Esophagus (tissue), 2 donors: ENCODE results near the gene IGFBP2. TPM values are rescaled to one million over a fixed set of nuclear protein-coding genes. Genes with fewer than 3 reads are reported as not detected.

Experiments
- H3K27ac ChIP-seq, 2 donors: one replicate each; pipeline ENCODE4 v1.5.1; 2013; ENCODE audit warnings: low read depth in 2 of 2, mild to moderate bottlenecking in 2 of 2, inconsistent platforms in 1 of 2, low read length in 1 of 2, moderate library complexity in 1 of 2
- H3K27me3 ChIP-seq, 2 donors: one replicate each; pipeline ENCODE4 v1.6.1; 2013; ENCODE audit warnings: low read length in 2 of 2, control low read depth in 1 of 2, mild to moderate bottlenecking in 1 of 2; ENCODE audit not compliant: insufficient read depth in 2 of 2, control insufficient read depth in 1 of 2
- H3K36me3 ChIP-seq, 2 donors: one replicate each; pipeline ENCODE4 v1.6.1; 2013; ENCODE audit warnings: low read length in 1 of 2; ENCODE audit not compliant: control insufficient read depth in 2 of 2, insufficient read depth in 2 of 2
- H3K4me1 ChIP-seq, 2 donors: one replicate each; pipeline ENCODE4 v1.6.1; 2013; ENCODE audit warnings: low read length in 1 of 2; ENCODE audit not compliant: control insufficient read depth in 2 of 2, insufficient read depth in 2 of 2
- H3K4me3 ChIP-seq, 2 donors: one replicate each; pipeline ENCODE4 v1.5.1; 2013; ENCODE audit warnings: low read length in 2 of 2, mild to moderate bottlenecking in 2 of 2, low read depth in 1 of 2, moderate library complexity in 1 of 2
- H3K9me3 ChIP-seq, 2 donors: one replicate each; pipeline ENCODE4 v1.6.1; 2013; ENCODE audit warnings: mild to moderate bottlenecking in 2 of 2, low read depth in 1 of 2, low read length in 1 of 2, moderate library complexity in 1 of 2; ENCODE audit not compliant: control insufficient read depth in 2 of 2, insufficient read depth in 1 of 2
- WGBS, 2 donors: extraction: QIAGEN DNeasy Blood & Tissue Kit; methylation state at CpG; one replicate each; pipeline ENCODE4 v1.1.7; 2013; 5-methylcytosine and 5-hydroxymethylcytosine counted together
- polyA plus RNA-seq, 2 donors: library from polyadenylated mRNA; stranded (reverse); fragments of 200-250 nt; gene quantifications; one replicate each; pipeline ENCODE4 v1.2.3, GENCODE V29; 2013
- donor health status: healthy with polysubstance abuse.
- donor health status: Bipolar disorder and iron deficiency.

IGFBP2 gene, protein sequence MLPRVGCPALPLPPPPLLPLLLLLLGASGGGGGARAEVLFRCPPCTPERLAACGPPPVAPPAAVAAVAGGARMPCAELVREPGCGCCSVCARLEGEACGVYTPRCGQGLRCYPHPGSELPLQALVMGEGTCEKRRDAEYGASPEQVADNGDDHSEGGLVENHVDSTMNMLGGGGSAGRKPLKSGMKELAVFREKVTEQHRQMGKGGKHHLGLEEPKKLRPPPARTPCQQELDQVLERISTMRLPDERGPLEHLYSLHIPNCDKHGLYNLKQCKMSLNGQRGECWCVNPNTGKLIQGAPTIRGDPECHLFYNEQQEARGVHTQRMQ
- 100 to 1,000 TPM in 1 of 2 donors, 10 to 100 TPM in 1; 93.6 to 138 TPM for polyA plus RNA-seq

DNA sequence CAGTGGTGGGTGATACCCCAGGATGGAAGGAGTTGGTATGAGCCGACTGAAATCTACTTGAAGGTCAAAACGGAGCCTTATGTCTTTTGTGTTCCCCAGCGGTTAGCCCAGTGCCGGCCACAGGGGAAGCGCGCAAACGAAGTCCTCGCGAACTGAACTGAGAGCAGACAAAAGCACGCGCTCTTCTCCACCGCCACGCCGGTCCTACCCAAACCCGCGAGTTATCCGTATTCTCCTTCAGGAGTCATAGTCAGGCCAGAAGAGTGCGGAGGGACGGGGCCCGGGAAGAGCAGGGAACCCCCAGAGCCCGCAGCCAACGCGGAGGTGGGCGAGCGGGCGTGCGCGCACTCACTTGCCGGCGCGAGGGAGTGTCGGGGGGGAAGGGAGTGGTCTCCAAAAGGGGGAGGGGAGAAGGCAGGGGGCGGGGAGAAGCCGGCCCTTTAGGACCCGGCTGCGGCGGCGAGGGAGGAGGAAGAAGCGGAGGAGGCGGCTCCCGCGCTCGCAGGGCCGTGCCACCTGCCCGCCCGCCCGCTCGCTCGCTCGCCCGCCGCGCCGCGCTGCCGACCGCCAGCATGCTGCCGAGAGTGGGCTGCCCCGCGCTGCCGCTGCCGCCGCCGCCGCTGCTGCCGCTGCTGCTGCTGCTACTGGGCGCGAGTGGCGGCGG lies at the start of gene IGFBP2:
IGFBP2 (plus strand) TSS at position 469 of the 664 bp plus-strand sequence; CDS start at position 573, 104 bp downstream.
- Histone ChIP-seq H3K27me3 (no peaks in the 10 kb centered on the region), H3K36me3 (no peaks in the 10 kb centered on the region), H3K9me3 (no peaks in the 10 kb centered on the region), H3K4me1 (peaks cover 7 to 8% of the 10 kb centered on the region in 2 donors), H3K4me3 (peak within 1 kb of the TSS; percentile 78 to 79), H3K27ac (peak within 1 kb of the TSS; percentile 24 to 56)
- WGBS, 2 donors = 1% methylated on average over 47 to 69 of the region's 70 CpGs

DNA sequence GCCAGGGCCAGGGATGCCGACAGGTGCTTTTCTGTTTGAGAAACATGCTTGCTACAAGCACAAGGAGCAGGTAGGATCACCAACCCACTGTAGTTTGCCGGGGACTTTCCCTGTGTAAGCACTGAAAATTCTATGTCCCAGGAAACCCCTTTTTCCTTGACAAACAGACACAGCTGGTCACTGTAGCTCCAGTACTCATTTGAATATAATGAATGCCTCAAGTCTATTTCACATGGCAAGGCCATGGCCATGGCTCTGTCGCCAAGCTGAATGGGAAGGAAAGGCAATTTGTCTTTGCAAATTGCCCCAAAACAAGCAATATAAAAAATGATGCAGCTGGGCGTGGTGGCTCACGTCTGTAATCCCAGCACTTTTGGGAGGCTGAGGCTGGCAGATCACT lies 49.6 kb upstream of the IGFBP2 start:
- Histone ChIP-seq H3K36me3 (no peaks in the 10 kb centered on the region), H3K4me3 (no peak overlapping the region), H3K27ac (no peak overlapping the region), H3K27me3 (no peaks in the 10 kb centered on the region), H3K9me3 (no peaks in the 10 kb centered on the region), H3K4me1 (no peaks in the 10 kb centered on the region)
- 78 to 82% methylated on average over 5 of the region's 5 CpGs for WGBS, 2 donors

DNA sequence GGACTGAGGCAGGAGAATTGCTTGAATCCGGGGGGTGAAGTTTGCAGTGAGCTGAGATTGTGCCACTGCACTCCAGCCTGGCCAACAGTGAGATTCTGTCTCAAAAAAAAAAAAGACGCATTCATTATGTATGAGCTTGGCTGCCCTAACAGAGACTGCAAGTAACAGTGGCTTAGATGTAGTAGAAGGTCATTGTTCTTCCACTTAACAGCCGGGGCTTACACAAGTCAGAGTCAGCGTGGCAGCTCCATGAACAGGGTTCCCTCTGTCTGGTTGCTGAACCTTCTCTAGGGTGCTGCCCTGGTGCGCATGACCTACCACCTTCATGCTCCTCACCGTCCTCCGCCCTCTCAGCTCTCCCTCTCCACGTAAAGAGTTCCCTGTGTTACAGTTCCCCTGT lies 49.1 kb upstream of the IGFBP2 start:
- 78 to 88% methylated on average over 8 of the region's 8 CpGs for WGBS, 2 donors

DNA sequence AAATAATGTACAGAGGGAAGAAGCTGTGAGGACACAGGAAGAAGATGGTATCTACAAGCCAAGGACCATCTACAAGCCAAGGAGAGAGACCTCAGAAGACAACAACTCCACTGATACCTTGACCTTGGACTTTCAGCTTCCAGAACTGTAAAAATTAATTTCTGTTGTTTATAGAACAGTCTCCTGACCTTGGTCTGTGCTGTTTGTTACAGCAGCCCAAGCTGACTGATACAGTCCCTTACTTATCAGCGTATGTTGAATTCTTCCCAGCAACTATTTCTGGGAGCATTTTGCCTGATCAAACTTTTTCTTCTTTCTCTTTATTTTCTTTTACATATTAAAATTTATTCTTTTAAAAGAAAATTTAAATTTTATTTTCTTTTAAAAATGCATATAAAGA lies 47.8 kb upstream of the IGFBP2 start:
- no peak overlapping the region for H3K27ac ChIP-seq

More for the DNA sequence above, 49.1 kb upstream of the IGFBP2 start:
- no peaks in the 10 kb centered on the region for H3K4me1 ChIP-seq
- no peak overlapping the region for H3K27ac ChIP-seq
- H3K36me3 ChIP-seq = no peaks in the 10 kb centered on the region
- no peaks in the 10 kb centered on the region for H3K27me3 ChIP-seq
- H3K9me3 ChIP-seq = no peaks in the 10 kb centered on the region
- H3K4me3 ChIP-seq = no peak overlapping the region

DNA sequence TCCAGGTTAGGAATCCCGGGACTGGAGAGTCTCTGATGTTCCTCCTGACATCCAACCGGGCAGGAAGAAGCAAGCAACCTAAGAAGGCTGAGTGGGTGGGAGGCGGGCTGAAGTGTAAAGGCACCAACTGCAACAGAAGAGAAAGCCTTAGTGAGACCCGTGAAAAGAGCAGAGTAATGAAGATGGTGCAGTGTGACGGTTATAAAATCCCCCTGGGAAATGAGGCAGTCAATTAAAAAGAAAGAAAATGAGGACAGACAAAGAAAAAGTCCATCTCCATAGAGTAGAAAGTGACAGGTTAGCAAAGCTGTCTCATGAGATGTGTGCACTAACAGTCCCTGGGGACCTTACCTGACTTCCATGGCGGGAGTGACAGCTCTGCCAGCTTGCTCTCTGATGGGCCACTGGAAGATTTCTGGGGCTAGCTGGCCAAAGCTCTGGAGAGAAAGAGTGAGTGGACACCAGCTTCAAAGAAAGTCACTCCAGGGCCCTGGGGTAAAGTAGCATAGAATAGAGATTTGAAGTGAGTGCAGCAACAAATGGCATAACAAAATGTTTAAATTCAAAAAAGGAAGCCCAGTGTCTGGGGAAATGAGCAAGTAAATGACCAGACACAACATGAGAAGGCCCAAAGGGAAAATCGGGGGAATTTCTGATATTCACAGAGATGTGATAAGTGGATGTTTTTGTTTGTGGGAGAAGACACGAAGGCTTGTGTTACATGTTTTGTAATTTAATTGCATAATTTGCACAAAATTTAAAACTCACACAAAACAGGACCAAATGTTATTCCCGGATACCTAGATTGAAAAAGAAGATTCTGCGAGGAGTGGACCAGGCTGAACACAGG lies 44.1 kb upstream of the IGFBP2 start:
- Histone ChIP-seq H3K27ac (no peak overlapping the region), H3K36me3 (no peaks in the 10 kb centered on the region), H3K27me3 (no peaks in the 10 kb centered on the region), H3K4me3 (no peak overlapping the region), H3K4me1 (no peaks in the 10 kb centered on the region), H3K9me3 (no peaks in the 10 kb centered on the region)
- 75 to 87% methylated on average over 10 of the region's 10 CpGs for WGBS, 2 donors

More for the DNA sequence above, 47.8 kb upstream of the IGFBP2 start:
- WGBS, 2 donors = 98 to 100% methylated on average over 1 of the region's 1 CpG
- Histone ChIP-seq H3K9me3 (no peaks in the 10 kb centered on the region), H3K4me1 (no peaks in the 10 kb centered on the region), H3K36me3 (no peaks in the 10 kb centered on the region), H3K4me3 (no peak overlapping the region), H3K27me3 (no peaks in the 10 kb centered on the region)

DNA sequence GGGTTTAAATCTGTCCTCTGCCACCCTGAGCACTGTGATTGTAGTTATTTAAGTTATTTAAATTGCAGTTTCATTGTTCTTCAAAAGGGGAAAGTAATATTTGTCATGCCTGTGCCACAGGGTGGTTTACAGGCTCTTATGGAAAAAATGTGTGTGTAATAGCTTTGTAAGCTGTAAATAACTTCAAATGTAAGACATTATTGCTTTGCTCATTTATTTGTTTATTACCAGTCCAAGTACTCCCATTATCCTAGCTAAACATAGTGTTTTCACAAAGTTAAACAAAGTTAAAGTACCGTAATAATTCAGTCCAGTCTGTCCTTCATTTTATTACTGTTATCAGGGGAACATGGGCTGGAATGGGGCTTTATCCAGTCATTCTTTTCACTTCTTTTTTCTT lies 43.4 kb upstream of the IGFBP2 start:
- H3K36me3 ChIP-seq = no peaks in the 10 kb centered on the region
- H3K27me3 ChIP-seq = no peaks in the 10 kb centered on the region
- no peaks in the 10 kb centered on the region for H3K4me1 ChIP-seq
- WGBS, 2 donors = 73 to 78% methylated on average over 1 of the region's 1 CpG
- H3K9me3 ChIP-seq = no peaks in the 10 kb centered on the region
- no peak overlapping the region for H3K4me3 ChIP-seq
- H3K27ac ChIP-seq = peak overlapping the region in 1 of 2 donors; percentile 16

DNA sequence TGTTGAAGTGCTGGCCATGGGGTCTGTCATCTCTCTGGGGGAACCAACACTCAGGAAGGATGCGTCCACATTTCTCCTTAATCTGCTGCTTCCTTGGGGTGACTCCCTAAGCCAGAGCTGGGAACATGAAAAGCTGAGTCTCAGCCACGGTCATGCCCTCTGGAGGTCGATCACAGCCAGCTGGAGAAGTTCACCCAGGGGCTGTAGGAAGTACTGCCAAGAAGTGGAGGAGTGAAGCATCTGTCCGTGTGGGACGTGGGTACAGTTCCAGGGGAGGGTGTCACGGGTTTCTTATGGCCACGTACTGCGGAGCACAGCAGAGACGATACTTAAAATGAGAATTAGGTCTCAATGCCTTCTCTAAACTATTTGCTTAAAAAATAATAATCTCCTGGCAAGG lies 42.4 kb upstream of the IGFBP2 start:
- Histone ChIP-seq H3K9me3 (no peaks in the 10 kb centered on the region), H3K36me3 (no peaks in the 10 kb centered on the region), H3K27me3 (no peaks in the 10 kb centered on the region), H3K4me3 (no peak overlapping the region), H3K4me1 (no peaks in the 10 kb centered on the region), H3K27ac (peak overlapping the region in 1 of 2 donors; percentile 24)
- 50 to 51% methylated on average over 9 of the region's 9 CpGs for WGBS, 2 donors

DNA sequence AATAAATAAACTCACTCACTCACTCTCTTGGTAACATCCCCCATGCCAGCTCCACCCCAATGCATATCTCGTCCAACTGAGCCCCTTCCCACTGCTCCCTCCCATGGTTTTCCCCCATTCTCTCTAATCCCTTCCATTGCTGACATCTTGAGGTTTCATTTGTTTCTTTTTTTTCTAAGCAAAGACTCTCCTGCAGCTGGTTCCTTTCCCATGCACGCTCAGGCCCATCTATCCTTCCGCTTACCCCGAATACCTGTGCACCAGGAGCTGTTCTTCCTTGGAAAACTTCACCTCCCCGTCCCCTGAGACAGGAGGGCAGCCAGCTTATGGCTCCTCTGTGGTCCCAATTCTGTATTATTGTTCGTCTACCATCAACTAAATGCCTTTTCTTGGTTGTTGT lies 41.7 kb upstream of the IGFBP2 start:
- Histone ChIP-seq H3K9me3 (no peaks in the 10 kb centered on the region), H3K4me1 (no peaks in the 10 kb centered on the region), H3K4me3 (no peak overlapping the region), H3K27me3 (no peaks in the 10 kb centered on the region), H3K27ac (no peak overlapping the region), H3K36me3 (no peaks in the 10 kb centered on the region)
- WGBS, 2 donors = 84 to 88% methylated on average over 6 of the region's 6 CpGs

DNA sequence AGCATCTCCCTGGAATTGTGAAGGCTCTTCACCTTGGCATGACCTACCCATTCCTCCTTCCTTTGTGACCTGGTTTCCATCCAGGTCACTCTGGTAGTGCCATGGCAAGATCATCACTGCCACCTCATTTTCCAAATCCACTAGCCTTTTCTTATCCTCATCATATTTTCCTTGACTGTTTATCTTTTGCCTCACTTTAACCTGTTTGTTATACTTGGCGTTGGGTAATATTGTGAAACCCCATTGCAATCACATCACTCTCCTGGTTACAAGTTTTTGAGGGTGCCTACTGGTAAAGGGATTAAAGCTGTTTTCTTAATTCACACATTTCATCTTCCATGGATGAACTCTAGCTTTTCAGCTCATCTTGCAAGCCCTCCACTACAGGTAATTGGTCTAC lies 39.1 kb upstream of the IGFBP2 start:
- no peaks in the 10 kb centered on the region for H3K4me1 ChIP-seq
- 83 to 89% methylated on average over 1 of the region's 1 CpG for WGBS, 2 donors

More for the DNA sequence above, 39.1 kb upstream of the IGFBP2 start:
- H3K9me3 ChIP-seq = no peaks in the 10 kb centered on the region
- no peaks in the 10 kb centered on the region for H3K27me3 ChIP-seq
- no peak overlapping the region for H3K4me3 ChIP-seq
- no peak overlapping the region for H3K27ac ChIP-seq
- H3K36me3 ChIP-seq = no peaks in the 10 kb centered on the region
